DMS53 (cell line): ENCODE measurements around the gene UTP15.

Source experiments
- DNase-seq: peaks from one replicate; lab custom pipeline; 2025; lab: John Stamatoyannopoulos, UW

The UTP15 gene

GRCh38 chr5:73623901-73624404 lies 58.4 kb downstream of the UTP15 start:
- peak; percentile 60 for DNase-seq

GRCh38 chr5:73624888-73625287 lies 59.3 kb downstream of the UTP15 start:
- DNase-seq: no peak

GRCh38 chr5:73625372-73625943 lies 59.9 kb downstream of the UTP15 start:
- peak; percentile 64 for DNase-seq

- peak; percentile 92 for DNase-seq
These were observed 60.6 kb downstream of the UTP15 start, which contains the start of gene ARHGEF28 for GRCh38 chr5:73625944-73626811. Gene ARHGEF28, plus strand, starts transcription at chr5:73626196. Its CDS starts 58,656 bp downstream, at chr5:73684852.

GRCh38 chr5:73626814-73627313 lies 61.3 kb downstream of the UTP15 start:
- no peak for DNase-seq

GRCh38 chr5:73629456-73629855 lies 63.9 kb downstream of the UTP15 start:
- DNase-seq: no peak

GRCh38 chr5:73630765-73631164 lies 65.2 kb downstream of the UTP15 start:
- no peak for DNase-seq

- DNase-seq: no peak
These were observed 66.0 kb downstream of the UTP15 start for GRCh38 chr5:73631500-73631899.
